Mesenchymal stem cell (in vitro differentiated cells and primary cell): ENCODE results near the gene HMGA1.
A peak's percentile ranks its signal among the peaks of the same experiment; 100 is the strongest.

Source experiments
- DNase-seq: peaks from one replicate; pipeline ENCODE4 v3.0.0-alpha.2; 2013
- H2AFZ ChIP-seq: one replicate; pipeline ENCODE4 v1.6.1; 2013; ENCODE audit warnings: low read depth, mild to moderate bottlenecking, control low read depth, inconsistent platforms, low read length, moderate library complexity
- H2AK5ac ChIP-seq: 2 replicates; pipeline ENCODE4 v1.6.1; 2013; ENCODE audit warnings: low read length, moderate library complexity, mild to moderate bottlenecking, inconsistent platforms; ENCODE audit not compliant: severe bottlenecking
- H2BK120ac ChIP-seq: one replicate; pipeline ENCODE4 v1.6.1; 2013; ENCODE audit warnings: low read depth, mild to moderate bottlenecking, inconsistent platforms, low read length, moderate library complexity
- H2BK12ac ChIP-seq, 2 experiments: one replicate each; pipeline ENCODE4 v1.6.1; 2013; ENCODE audit warnings: inconsistent platforms in 2 of 2, low read length in 2 of 2, mild to moderate bottlenecking in 2 of 2, moderate library complexity in 2 of 2, control low read depth in 1 of 2
- H2BK15ac ChIP-seq: one replicate; pipeline ENCODE4 v1.6.1; 2013; ENCODE audit warnings: mild to moderate bottlenecking, low read depth, inconsistent platforms; ENCODE audit not compliant: poor library complexity, severe bottlenecking
- H2BK5ac ChIP-seq: 2 replicates; pipeline ENCODE4 v1.6.1; 2013; ENCODE audit warnings: low read depth, mild to moderate bottlenecking, low read length, control low read depth, inconsistent platforms; ENCODE audit not compliant: poor library complexity, severe bottlenecking
- H3K14ac ChIP-seq, 2 experiments: one replicate each; pipeline ENCODE4 v1.6.1; 2013; ENCODE audit warnings: inconsistent platforms in 2 of 2, low read length in 2 of 2, control low read depth in 1 of 2, mild to moderate bottlenecking in 1 of 2, moderate library complexity in 1 of 2
- H3K18ac ChIP-seq, 2 experiments: one replicate each; pipeline ENCODE4 v1.6.1; 2013; ENCODE audit warnings: inconsistent platforms in 2 of 2, low read length in 2 of 2, control low read depth in 1 of 2, low read depth in 1 of 2, mild to moderate bottlenecking in 1 of 2
- H3K23ac ChIP-seq, 2 experiments: one replicate each; pipeline ENCODE4 v1.6.1; 2013; ENCODE audit warnings: inconsistent platforms in 2 of 2, low read length in 2 of 2, mild to moderate bottlenecking in 2 of 2, moderate library complexity in 2 of 2, control low read depth in 1 of 2
- H3K27ac ChIP-seq: 2 replicates; pipeline ENCODE4 v1.5.1; 2013; ENCODE audit warnings: mild to moderate bottlenecking, moderate library complexity, low read length, control low read depth, inconsistent platforms; ENCODE audit not compliant: poor library complexity, severe bottlenecking
- H3K27me3 ChIP-seq, 2 experiments: 2 replicates each; pipeline versions ENCODE4 v1.6.1 to v1.7.0; 2013; ENCODE audit warnings: low read length in 2 of 2, mild to moderate bottlenecking in 2 of 2, moderate library complexity in 2 of 2, control low read depth in 1 of 2, inconsistent platforms in 1 of 2; ENCODE audit not compliant: control insufficient read depth in 1 of 2, insufficient read depth in 1 of 2
- H3K36me3 ChIP-seq, 2 experiments: 2 replicates each; pipeline versions ENCODE4 v1.6.1 to v1.7.0; 2013; ENCODE audit warnings: low read length in 2 of 2, control low read depth in 1 of 2, inconsistent platforms in 1 of 2, low read depth in 1 of 2, mild to moderate bottlenecking in 1 of 2; ENCODE audit not compliant: insufficient read depth in 2 of 2, control insufficient read depth in 1 of 2
- H3K4ac ChIP-seq, 2 experiments: one replicate each; pipeline ENCODE4 v1.6.1; 2013; ENCODE audit warnings: inconsistent platforms in 2 of 2, low read length in 2 of 2, mild to moderate bottlenecking in 2 of 2, moderate library complexity in 2 of 2, control low read depth in 1 of 2, low read depth in 1 of 2
- H3K4me1 ChIP-seq: 2 replicates; pipeline ENCODE4 v1.6.1; 2013; ENCODE audit warnings: low read depth, low read length, control low read depth; ENCODE audit not compliant: control insufficient read depth, insufficient read depth
- H3K4me2 ChIP-seq: 2 replicates; pipeline ENCODE4 v1.6.1; 2013; ENCODE audit warnings: low read length, mild to moderate bottlenecking, inconsistent platforms; ENCODE audit not compliant: poor library complexity, severe bottlenecking
- H3K4me3 ChIP-seq, 2 experiments: 2 replicates each; pipeline versions ENCODE4 v1.5.1 to v1.7.0; 2013; ENCODE audit warnings: low read length in 2 of 2, mild to moderate bottlenecking in 2 of 2, control low read depth in 1 of 2, low read depth in 1 of 2; ENCODE audit not compliant: insufficient read depth in 1 of 2
- H3K79me1 ChIP-seq: replicated peaks from 2 replicates; pipeline ENCODE4 v1.6.1; 2013; ENCODE audit warnings: mild to moderate bottlenecking, control low read depth, low read length, inconsistent platforms; ENCODE audit not compliant: poor library complexity, severe bottlenecking
- H3K9ac ChIP-seq: 2 replicates; pipeline ENCODE4 v1.7.0; 2013; ENCODE audit warnings: mild to moderate bottlenecking, low read length, moderate library complexity
- H3K9me3 ChIP-seq: 2 replicates; pipeline ENCODE4 v1.7.0; 2013; ENCODE audit warnings: mild to moderate bottlenecking, low read length; ENCODE audit not compliant: control insufficient read depth
- H4K8ac ChIP-seq: one replicate; pipeline ENCODE4 v1.6.1; 2013; ENCODE audit warnings: inconsistent platforms, mild to moderate bottlenecking, low read length, moderate library complexity
- H4K91ac ChIP-seq: one replicate; pipeline ENCODE4 v1.6.1; 2013; ENCODE audit warnings: mild to moderate bottlenecking, low read length, inconsistent platforms
- WGBS: methylation state at CpG from one replicate; pipeline ENCODE4 v1.1.7; 2013; ENCODE audit warnings: mixed read lengths; 5-methylcytosine and 5-hydroxymethylcytosine counted together

HMGA1 gene

DNA sequence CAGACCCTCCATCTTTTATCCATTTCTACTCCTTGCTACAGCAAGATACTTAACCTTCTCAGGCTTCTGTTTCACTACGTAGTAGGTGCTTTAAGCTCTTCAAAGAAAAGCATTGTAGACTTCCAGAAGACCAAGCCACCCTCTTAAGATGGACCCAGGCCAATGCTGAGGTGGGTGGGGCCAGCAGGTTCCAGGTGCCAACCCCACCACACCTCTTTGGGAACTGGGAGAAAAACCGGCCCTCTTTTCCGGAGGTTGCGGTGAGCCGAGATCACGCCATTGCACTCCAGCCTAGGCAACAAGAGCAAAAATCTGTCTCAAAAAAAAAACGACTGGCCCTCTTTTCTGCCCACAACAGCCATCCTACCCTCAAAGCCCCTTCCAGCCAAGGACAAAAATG lies 10.6 kb upstream of the HMGA1 start:
- no peak overlapping the region for H3K23ac ChIP-seq
- no peak overlapping the region for H3K4me3 ChIP-seq
- H2BK5ac ChIP-seq, result no peak overlapping the region
- H3K4me1 ChIP-seq, result peaks cover 26% of the 10 kb centered on the region
- H2BK12ac ChIP-seq, result no peak overlapping the region
- no peak overlapping the region for H2AFZ ChIP-seq
- no peak overlapping the region for H3K14ac ChIP-seq
- no peaks in the 10 kb centered on the region for H3K27me3 ChIP-seq
- no peak overlapping the region for H2BK120ac ChIP-seq
- DNase-seq, result no peak
- no peak overlapping the region for H4K91ac ChIP-seq
- H3K18ac ChIP-seq, result no peak overlapping the region
- H3K9me3 ChIP-seq, result no peaks in the 10 kb centered on the region
- H3K4ac ChIP-seq, result no peak overlapping the region
- no peaks in the 10 kb centered on the region for H3K36me3 ChIP-seq
- no peak overlapping the region for H3K27ac ChIP-seq
- no peak overlapping the region for H3K9ac ChIP-seq
- no peaks in the 10 kb centered on the region for H3K79me1 ChIP-seq
- no peak overlapping the region for H2AK5ac ChIP-seq
- H4K8ac ChIP-seq, result no peak overlapping the region
- WGBS, result 72% methylated on average over 7 of the region's 7 CpGs
- peak overlapping the region; percentile 49 for H2BK15ac ChIP-seq
- H3K4me2 ChIP-seq, result no peak overlapping the region

DNA sequence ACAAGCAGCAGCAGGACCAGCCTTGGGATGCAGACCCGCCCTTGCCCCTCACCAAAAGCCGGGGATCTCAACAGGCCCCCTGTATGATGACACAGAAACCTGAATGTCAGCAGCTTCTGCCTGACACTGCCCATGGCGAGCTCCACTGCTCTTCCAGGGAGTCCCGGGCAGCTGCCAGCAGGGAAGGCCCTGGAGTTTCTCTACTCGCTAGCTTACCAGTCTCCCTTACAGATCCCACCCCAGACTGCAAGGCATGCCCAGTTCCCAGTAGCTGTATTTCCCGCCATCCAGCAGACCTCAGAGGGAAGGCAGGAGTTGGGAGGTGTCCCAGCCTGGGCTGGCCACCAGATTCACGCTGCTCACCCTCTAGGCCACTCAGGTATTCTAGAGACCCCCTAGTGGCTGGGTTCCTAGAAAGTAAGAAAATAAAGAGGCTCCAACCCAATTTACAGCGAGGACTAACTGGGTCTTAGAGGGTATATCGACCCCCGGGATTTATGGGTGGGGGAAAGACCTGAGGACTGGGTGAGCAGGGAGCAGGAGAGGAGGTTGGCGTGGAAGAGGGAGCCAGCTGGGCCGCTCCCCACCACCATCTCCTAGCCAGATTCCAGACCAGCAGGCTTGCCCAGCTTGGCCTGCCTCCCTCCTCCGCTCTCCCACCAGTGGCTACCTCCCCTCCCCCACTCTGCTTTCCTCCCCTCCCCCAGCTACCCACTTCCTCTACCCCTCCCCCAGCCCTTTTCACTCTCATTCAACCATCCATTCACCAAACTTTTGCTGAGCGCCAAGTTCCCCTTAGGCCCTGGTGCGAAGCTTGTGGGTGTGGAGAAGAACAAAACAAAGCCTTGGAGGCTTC lies 9.7 kb upstream of the HMGA1 start:
- WGBS, result 83% methylated on average over 12 of the region's 15 CpGs
- Histone ChIP-seq H4K8ac (peak overlapping the region; percentile 33), H2BK5ac (no peak overlapping the region), H3K36me3 (no peaks in the 10 kb centered on the region), H3K4me2 (no peak overlapping the region), H2BK12ac (peak overlapping the region in 1 of 2 experiments; percentile 26), H3K27me3 (no peaks in the 10 kb centered on the region), H2AFZ (no peak overlapping the region), H3K4ac (no peak overlapping the region), H3K9ac (no peak overlapping the region), H3K4me3 (no peak overlapping the region), H3K9me3 (no peaks in the 10 kb centered on the region), H2AK5ac (no peak overlapping the region), H3K79me1 (no peaks in the 10 kb centered on the region), H3K23ac (no peak overlapping the region), H2BK15ac (peak overlapping the region; percentile 49), H3K4me1 (peaks cover 28% of the 10 kb centered on the region), H3K14ac (no peak overlapping the region), H4K91ac (peak overlapping the region; percentile 53), H3K27ac (no peak overlapping the region), H3K18ac (peak overlapping the region in 1 of 2 experiments; percentile 19), H2BK120ac (peak overlapping the region; percentile 64)
- no peak for DNase-seq

DNA sequence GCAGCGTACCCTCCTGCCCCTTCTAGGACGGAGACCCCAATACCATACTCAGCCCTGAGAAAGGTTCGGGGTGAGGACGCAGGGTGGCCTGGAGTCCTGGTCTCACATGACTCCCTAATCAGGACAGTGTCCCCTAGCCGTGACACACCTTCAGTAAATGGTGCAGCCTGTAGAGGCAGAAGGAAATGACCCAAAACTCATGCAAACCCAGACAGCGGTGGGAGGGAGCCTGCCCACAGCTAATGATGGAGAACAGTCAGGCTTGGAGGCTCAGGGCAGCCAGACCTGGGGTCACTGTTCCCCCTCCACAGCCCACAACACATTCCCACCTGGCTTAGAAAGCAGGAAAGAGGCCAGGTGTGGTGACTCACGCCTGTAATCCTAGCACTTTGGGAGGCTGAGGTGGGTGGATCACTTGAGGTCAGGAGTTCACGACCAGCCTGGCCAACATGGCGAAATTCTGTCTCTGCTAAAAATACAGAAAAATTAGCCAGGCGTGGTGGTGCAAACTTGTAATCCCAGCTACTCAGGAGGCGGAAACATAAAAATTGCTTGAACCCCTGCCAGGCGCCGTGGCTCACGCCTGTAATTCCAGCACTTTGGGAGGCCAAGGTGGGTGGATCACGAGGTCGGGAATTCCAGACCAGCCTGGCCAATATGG lies 8.8 kb upstream of the HMGA1 start:
- peak overlapping the region; percentile 29 for H2BK15ac ChIP-seq
- H3K4ac ChIP-seq, result peak overlapping the region in 1 of 2 experiments; percentile 78
- 92% methylated on average over 16 of the region's 16 CpGs for WGBS
- no peak overlapping the region for H3K4me3 ChIP-seq
- no peak overlapping the region for H2AFZ ChIP-seq
- H3K23ac ChIP-seq, result peak overlapping the region in 1 of 2 experiments; percentile 74
- peak overlapping the region in 1 of 2 experiments; percentile 93 for H2BK12ac ChIP-seq
- H4K91ac ChIP-seq, result no peak overlapping the region
- H3K4me1 ChIP-seq, result peaks cover 30% of the 10 kb centered on the region
- peak overlapping the region; percentile 33 to 65 for H3K18ac ChIP-seq
- no peak overlapping the region for H3K14ac ChIP-seq
- DNase-seq, result no peak
- no peak overlapping the region for H3K9ac ChIP-seq
- H3K4me2 ChIP-seq, result no peak overlapping the region
- no peaks in the 10 kb centered on the region for H3K36me3 ChIP-seq
- no peaks in the 10 kb centered on the region for H3K79me1 ChIP-seq
- H4K8ac ChIP-seq, result peak overlapping the region; percentile 12
- H2BK5ac ChIP-seq, result no peak overlapping the region
- no peak overlapping the region for H3K27ac ChIP-seq
- no peaks in the 10 kb centered on the region for H3K9me3 ChIP-seq
- peak overlapping the region; percentile 64 for H2BK120ac ChIP-seq
- no peak overlapping the region for H2AK5ac ChIP-seq
- no peaks in the 10 kb centered on the region for H3K27me3 ChIP-seq

DNA sequence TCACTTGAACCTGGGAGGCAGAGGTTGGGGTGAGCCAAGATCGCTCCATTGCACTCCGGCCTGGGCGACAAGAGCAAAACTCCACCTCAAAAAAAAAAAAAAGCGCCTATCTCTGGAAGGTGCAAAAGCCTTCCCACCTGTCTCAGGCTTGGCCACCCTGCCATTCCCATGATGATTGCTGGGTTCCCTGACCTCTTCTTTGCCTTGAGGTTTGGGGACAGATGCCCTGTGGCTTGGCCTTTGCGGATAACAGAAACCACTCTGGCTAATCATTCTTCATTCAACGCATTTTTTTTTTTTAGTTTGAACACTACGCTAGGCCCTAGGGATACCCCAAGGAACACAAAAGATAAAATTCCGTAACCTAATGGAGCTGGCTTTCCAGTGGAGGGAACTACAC lies 6.8 kb upstream of the HMGA1 start:
- Histone ChIP-seq H3K79me1 (no peaks in the 10 kb centered on the region), H3K23ac (no peak overlapping the region), H3K9ac (no peak overlapping the region), H3K14ac (no peak overlapping the region), H3K27ac (no peak overlapping the region), H3K18ac (no peak overlapping the region), H2BK120ac (no peak overlapping the region), H4K8ac (no peak overlapping the region), H2BK12ac (no peak overlapping the region), H3K4me2 (no peak overlapping the region), H3K4me3 (no peak overlapping the region), H3K4ac (no peak overlapping the region), H3K36me3 (no peaks in the 10 kb centered on the region), H3K27me3 (no peaks in the 10 kb centered on the region), H2BK15ac (no peak overlapping the region), H2AFZ (no peak overlapping the region), H2AK5ac (no peak overlapping the region), H2BK5ac (no peak overlapping the region), H3K9me3 (no peaks in the 10 kb centered on the region), H4K91ac (no peak overlapping the region), H3K4me1 (peaks cover 20% of the 10 kb centered on the region)
- over 99% methylated on average over 7 of the region's 8 CpGs for WGBS
- DNase-seq, result no peak
